Lung (tissue), 12 donors: ENCODE measurements around the gene MYO3B. TPM values are rescaled to one million over a fixed set of nuclear protein-coding genes. Genes with fewer than 3 reads are reported as not detected.

Experiments used
- ATAC-seq: fragments of 200-7000 bp; cut with Tn5 transposase; one replicate; pipeline ENCODE4 v1.9.1; 2020; ENCODE audit warnings: moderate number of reproducible peaks; ENCODE audit not compliant: insufficient read depth, low FRiP score
- DNase-seq, 3 donors: peaks; one replicate each; pipeline ENCODE4 v3.0.0-alpha.2; 2013 to 2017
- H3K27ac ChIP-seq, 2 donors: one replicate each; pipeline ENCODE4 v1.5.1; 2013; ENCODE audit warnings: mild to moderate bottlenecking in 2 of 2, moderate library complexity in 2 of 2, control low read depth in 1 of 2, inconsistent platforms in 1 of 2, low read depth in 1 of 2, low read length in 1 of 2
- H3K27me3 ChIP-seq, 3 donors: one replicate each; pipeline ENCODE4 v1.5.1; 2013; ENCODE audit warnings: low read length in 2 of 3; ENCODE audit not compliant: control insufficient read depth in 3 of 3, insufficient read depth in 3 of 3
- H3K36me3 ChIP-seq, 4 donors: one replicate each; pipeline ENCODE4 v1.5.1; 2013; ENCODE audit warnings: low read length in 4 of 4, mild to moderate bottlenecking in 1 of 4, moderate library complexity in 1 of 4; ENCODE audit not compliant: control insufficient read depth in 4 of 4, insufficient read depth in 4 of 4
- H3K4me1 ChIP-seq, 5 donors: one replicate each; pipeline ENCODE4 v1.5.1; 2013; ENCODE audit warnings: low read length in 5 of 5, mild to moderate bottlenecking in 2 of 5, moderate library complexity in 1 of 5; ENCODE audit not compliant: control insufficient read depth in 5 of 5, insufficient read depth in 5 of 5
- H3K4me3 ChIP-seq: one replicate; pipeline ENCODE4 v1.5.1; 2013; ENCODE audit warnings: mild to moderate bottlenecking, control low read depth, moderate library complexity
- H3K9ac ChIP-seq, 2 donors: one replicate each; pipeline ENCODE4 v1.5.1; 2013; ENCODE audit warnings: low read length in 2 of 2, control low read depth in 1 of 2; ENCODE audit not compliant: insufficient read depth in 1 of 2
- H3K9me3 ChIP-seq, 4 donors: one replicate each; pipeline ENCODE4 v1.5.1; 2013; ENCODE audit warnings: low read length in 3 of 4, mild to moderate bottlenecking in 1 of 4, moderate library complexity in 1 of 4; ENCODE audit not compliant: control insufficient read depth in 4 of 4, insufficient read depth in 3 of 4
- CTCF ChIP-seq: IDR thresholded peaks from 2 replicates; pipeline ENCODE4 v1.5.1; 2012; ENCODE audit warnings: mild to moderate bottlenecking; ENCODE audit errors: control extremely low read depth, extremely low read depth
- WGBS, 2 donors: extraction: QIAGEN DNeasy Blood & Tissue Kit; methylation state at CpG; one replicate each; pipeline ENCODE4 v1.1.7; 2013; 5-methylcytosine and 5-hydroxymethylcytosine counted together
- polyA plus RNA-seq, 2 donors: library from polyadenylated mRNA; stranded (reverse); fragments of 200-250 nt; gene quantifications; one replicate each; pipeline ENCODE4 v1.2.1, GENCODE V29; 2013
- total RNA-seq, 2 donors: library from RNA; depleted of rRNA in 1 of 2; stranded (reverse); fragments of >200 nt in 1 of 2; gene quantifications; one replicate each; pipeline ENCODE4 v1.2.1, GENCODE V29; 2014 to 2021
- donor health status: control.
- donor health status: control.
- donor health status: Bipolar disorder and iron deficiency.
- donor health status: healthy.
- donor health status: DM: yes; HTN: yes; CAD: no.

MYO3B gene
- total and polyA plus RNA-seq, 4 donors, result 0.03 to 0.82 (median 0.05) TPM; not detected in 1

- TF ChIP-seq CTCF, result no peak
- Histone ChIP-seq H3K36me3 (no peaks in the 10 kb centered on the region), H3K27me3 (no peaks in the 10 kb centered on the region), H3K4me1 (no peaks in the 10 kb centered on the region), H3K9ac (no peak overlapping the region), H3K9me3 (no peaks in the 10 kb centered on the region), H3K27ac (no peak overlapping the region), H3K4me3 (no peak overlapping the region)
- no peak for DNase-seq
- 87 to 90% methylated on average over 3 of the region's 3 CpGs for WGBS, 2 donors
- ATAC-seq, result no peak
Observed at GRCh38 chr2:170639635-170640034, 461.7 kb downstream of the MYO3B start.

- ATAC-seq, result no peak
- 94 to 96% methylated on average over 4 of the region's 4 CpGs for WGBS, 2 donors
- H3K4me1 ChIP-seq, result no peaks in the 10 kb centered on the region
Observed at GRCh38 chr2:170641961-170642360, 464.0 kb downstream of the MYO3B start.

GRCh38 chr2:170643346-170643745 lies 465.4 kb downstream of the MYO3B start:
- H3K4me1 ChIP-seq, result peaks cover 0 to 11% (median 0%) of the 10 kb centered on the region in 5 donors
- DNase-seq (no peak), ATAC-seq (no peak)
- H3K36me3 ChIP-seq, result no peaks in the 10 kb centered on the region
- TF ChIP-seq CTCF, result no peak
- H3K9ac ChIP-seq, result no peak overlapping the region
- H3K27ac ChIP-seq, result no peak overlapping the region
- 88 to 90% methylated on average over 2 of the region's 2 CpGs for WGBS, 2 donors
- H3K27me3 ChIP-seq, result no peaks in the 10 kb centered on the region
- H3K9me3 ChIP-seq, result no peaks in the 10 kb centered on the region
- H3K4me3 ChIP-seq, result no peak overlapping the region

More at GRCh38 chr2:170641961-170642360, 464.0 kb downstream of the MYO3B start:
- DNase-seq, result no peak
- no peaks in the 10 kb centered on the region for H3K9me3 ChIP-seq
- H3K36me3 ChIP-seq, result no peaks in the 10 kb centered on the region
- H3K4me3 ChIP-seq, result no peak overlapping the region
- H3K27me3 ChIP-seq, result no peaks in the 10 kb centered on the region
- no peak for TF ChIP-seq CTCF
- no peak overlapping the region for H3K9ac ChIP-seq
- no peak overlapping the region for H3K27ac ChIP-seq

GRCh38 chr2:170647741-170648436 lies 469.9 kb downstream of the MYO3B start:
- WGBS, 2 donors, result 76 to 81% methylated on average over 8 of the region's 8 CpGs
- ATAC-seq, result no peak
- H3K36me3 ChIP-seq, result no peaks in the 10 kb centered on the region

More at GRCh38 chr2:170647741-170648436, 469.9 kb downstream of the MYO3B start:
- Histone ChIP-seq H3K9ac (no peak overlapping the region), H3K27ac (no peak overlapping the region), H3K9me3 (no peaks in the 10 kb centered on the region), H3K4me3 (no peak overlapping the region), H3K4me1 (peaks cover 0 to 20% (median 5%) of the 10 kb centered on the region in 5 donors), H3K27me3 (no peaks in the 10 kb centered on the region)
- no peak for TF ChIP-seq CTCF
- DNase-seq, result peak; percentile 31 to 84 (median 84)
